Natural killer cell (primary cell): Measurements from ENCODE around the gene TUBGCP6. TPM values are rescaled to one million over a fixed set of nuclear protein-coding genes. Genes with fewer than 3 reads are reported as not detected.

Source experiments
- ATAC-seq, 3 donors: fragments of 150-1000 bp in 2 of 3; fragments of 200-7000 bp in 1 of 3; cut with Tn5 transposase; 1 replicate in 1 of 3; 2 replicates in 2 of 3; pipeline ENCODE4 v1.10.0; 2021; ENCODE audit warnings: mild to moderate bottlenecking in 2 of 3, moderate library complexity in 2 of 3
- DNase-seq, 2 donors: peaks; one replicate each; pipeline versions ENCODE4 v3.0.0 to v3.0.0-alpha.2; 2013 to 2021; ENCODE audit warnings: mixed read lengths in 1 of 2
- H3K27ac ChIP-seq: one replicate; pipeline ENCODE4 v1.5.1; 2013; ENCODE audit warnings: mild to moderate bottlenecking, low read length
- H3K27me3 ChIP-seq: one replicate; pipeline ENCODE4 v1.6.1; 2013; ENCODE audit warnings: low read length; ENCODE audit not compliant: control insufficient read depth, insufficient read depth
- H3K36me3 ChIP-seq: one replicate; pipeline ENCODE4 v1.6.1; 2013; ENCODE audit warnings: low read length; ENCODE audit not compliant: control insufficient read depth, insufficient read depth
- H3K4me1 ChIP-seq: one replicate; pipeline ENCODE4 v1.6.1; 2013; ENCODE audit warnings: low read length; ENCODE audit not compliant: control insufficient read depth, insufficient read depth
- H3K4me3 ChIP-seq: one replicate; pipeline ENCODE4 v1.5.1; 2013; ENCODE audit warnings: low read length
- H3K9me3 ChIP-seq: one replicate; pipeline ENCODE4 v1.6.1; 2013; ENCODE audit warnings: low read length; ENCODE audit not compliant: control insufficient read depth, insufficient read depth
- H3K27ac Mint-ChIP-seq, 2 donors: one replicate each; pipeline ENCODE4 v1.8.0; 2022; ENCODE audit warnings: mild to moderate bottlenecking in 2 of 2, mixed read lengths in 2 of 2, moderate library complexity in 1 of 2
- H3K27me3 Mint-ChIP-seq, 2 donors: one replicate each; pipeline ENCODE4 v1.8.0; 2022; ENCODE audit warnings: low read depth in 2 of 2, mixed read lengths in 2 of 2
- H3K36me3 Mint-ChIP-seq: one replicate; pipeline ENCODE4 v1.8.0; 2022; ENCODE audit warnings: mixed read lengths
- H3K4me1 Mint-ChIP-seq, 2 donors: one replicate each; pipeline ENCODE4 v1.8.0; 2022; ENCODE audit warnings: mixed read lengths in 2 of 2
- H3K4me3 Mint-ChIP-seq: one replicate; pipeline ENCODE4 v1.8.0; 2022; ENCODE audit warnings: mild to moderate bottlenecking, moderate library complexity, mixed read lengths
- H3K9me3 Mint-ChIP-seq, 2 donors: one replicate each; pipeline ENCODE4 v1.8.0; 2022; ENCODE audit warnings: mixed read lengths in 2 of 2
- CTCF ChIP-seq: fragments of 200-600 bp; IDR thresholded peaks from one replicate; pipeline ENCODE4 v1.8.0; 2022; ENCODE audit warnings: antibody characterized with exemption
- WGBS: methylation state at CpG from one replicate; pipeline ENCODE4 v1.1.7; 2013; ENCODE audit warnings: missing lambda C conversion rate; ENCODE audit not compliant: insufficient coverage; 5-methylcytosine and 5-hydroxymethylcytosine counted together
- intact Hi-C: fragments of 100-400 bp; cut with micrococcal nuclease; formaldehyde crosslinking; loops from one replicate; pipeline ENCODE4 v1.14.2; 2022
- total RNA-seq, 4 donors: library from RNA; stranded (reverse); fragments of 120-200 nt in 1 of 4; gene quantifications; one replicate each; pipeline versions ENCODE4 v1.2.3 to v1.2.4, GENCODE V29; 2013 to 2022

Gene TUBGCP6
- total RNA-seq, 3 donors from 2014 or later (not counting 1 experiment from before 2014, with no cell fraction given), result 105 to 126 (median 118) TPM

- Mint-ChIP-seq H3K4me1 (peaks cover 6 to 23% of the 10 kb centered on the region in 2 donors), H3K36me3 (no peaks in the 10 kb centered on the region), H3K9me3 (no peaks in the 10 kb centered on the region), H3K27me3 (no peaks in the 10 kb centered on the region), H3K4me3 (peak overlapping the region; percentile 72), H3K27ac (peak overlapping the region in 1 of 2 donors; percentile 62)
- DNase-seq (no peak), ATAC-seq (no peak)
- TF ChIP-seq CTCF, result no peak
- no peaks in the 10 kb centered on the region for H3K9me3 ChIP-seq
- peak overlapping the region; percentile 68 for H3K27ac ChIP-seq
- no peak overlapping the region for H3K4me3 ChIP-seq
- peaks cover 59% of the 10 kb centered on the region for H3K4me1 ChIP-seq
- peaks cover 21% of the 10 kb centered on the region for H3K36me3 ChIP-seq
- 95% methylated on average over 32 of the region's 32 CpGs for WGBS
- intact Hi-C loops, result loop anchor here (5.0 kb wide), 3 partner anchors 78 to 443 kb away; partner anchors contain the start of gene DENND6B
- no peaks in the 10 kb centered on the region for H3K27me3 ChIP-seq
These were observed 4.8 kb upstream of the TUBGCP6 start for GRCh38 chr22:50249341-50250248.

- DNase-seq (no peak), ATAC-seq (no peak)
- Histone ChIP-seq H3K4me3 (no peak overlapping the region), H3K4me1 (peaks cover 69% of the 10 kb centered on the region), H3K27ac (no peak overlapping the region), H3K36me3 (peaks cover 21% of the 10 kb centered on the region), H3K9me3 (no peaks in the 10 kb centered on the region), H3K27me3 (no peaks in the 10 kb centered on the region)
- peak overlapping the region; percentile 70 for H3K4me3 Mint-ChIP-seq
- no peak for TF ChIP-seq CTCF
- H3K9me3 Mint-ChIP-seq, result no peaks in the 10 kb centered on the region
- H3K27ac Mint-ChIP-seq, result peak overlapping the region; percentile 65 to 78
- H3K27me3 Mint-ChIP-seq, result no peaks in the 10 kb centered on the region
- peaks cover 7 to 34% of the 10 kb centered on the region in 2 donors for H3K4me1 Mint-ChIP-seq
- 96% methylated on average over 29 of the region's 29 CpGs for WGBS
- intact Hi-C loops, result no loop called here
- H3K36me3 Mint-ChIP-seq, result no peaks in the 10 kb centered on the region
These were observed 3.6 kb upstream of the TUBGCP6 start for GRCh38 chr22:50248196-50249081.

GRCh38 chr22:50247748-50248147 is 2.9 kb upstream of the TUBGCP6 start:
- 71% methylated on average over 16 of the region's 16 CpGs for WGBS
- no peak overlapping the region for H3K4me3 ChIP-seq
- ATAC-seq, result no peak
- no peaks in the 10 kb centered on the region for H3K9me3 Mint-ChIP-seq
- H3K36me3 Mint-ChIP-seq, result no peaks in the 10 kb centered on the region
- peak overlapping the region; percentile 65 to 78 for H3K27ac Mint-ChIP-seq
- H3K4me3 Mint-ChIP-seq, result peak overlapping the region; percentile 70
- H3K27me3 Mint-ChIP-seq, result no peaks in the 10 kb centered on the region
- no peak overlapping the region for H3K27ac ChIP-seq
- TF ChIP-seq CTCF, result no peak
- peaks cover 76% of the 10 kb centered on the region for H3K4me1 ChIP-seq
- intact Hi-C loops, result no loop called here
- H3K27me3 ChIP-seq, result no peaks in the 10 kb centered on the region
- H3K9me3 ChIP-seq, result no peaks in the 10 kb centered on the region
- peaks cover 21% of the 10 kb centered on the region for H3K36me3 ChIP-seq
- peaks cover 8 to 35% of the 10 kb centered on the region in 2 donors for H3K4me1 Mint-ChIP-seq
- peak; percentile 36 to 82 for DNase-seq
